ENCODE data around the gene TACC3.
A peak's percentile ranks its signal among the peaks of the same experiment; 100 is the strongest.

Gene TACC3

GRCh38 chr4:1758306-1759121, 37.2 kb downstream of the TACC3 start:
- Histone ChIP-seq H3K4me2 (ENCODE audit: low read depth, low read length) (no peak overlapping the region), H3F3A (ENCODE audit: insufficient read depth, low read length) (no peaks in the 10 kb centered on the region), H3K4me1 (ENCODE audit: low read length) (no peaks in the 10 kb centered on the region), H3K27me3 (replicated peaks; ENCODE audit: insufficient read depth, low read length) (peaks cover 91% of the 10 kb centered on the region), H3K9me3 (replicated peaks; ENCODE audit: insufficient read depth, low read length) (no peaks in the 10 kb centered on the region), H3K36me3 (replicated peaks; ENCODE audit: insufficient read depth, low read length) (no peaks in the 10 kb centered on the region), H3K79me2 (ENCODE audit: low read length) (no peaks in the 10 kb centered on the region), H2AFZ (ENCODE audit: low read length) (no peak overlapping the region), H3K4me3 (ENCODE audit: low read length) (no peak overlapping the region), H4K20me1 (ENCODE audit: insufficient read depth, low read length) (no peaks in the 10 kb centered on the region), H3K27ac (ENCODE audit: low read length) (no peak overlapping the region), H3K9me2 (replicated peaks; ENCODE audit: insufficient read depth, low read length) (no peaks in the 10 kb centered on the region), H3K9ac (ENCODE audit: low read length) (no peak overlapping the region)
- TF ChIP-seq CTCF (IDR thresholded peaks at IDR 0.05; ENCODE audit: low read length) (no peak), EZH2phosphoT487 (IDR thresholded peaks at IDR 0.05; ENCODE audit: low read length) (no peak), EZH2 (optimal IDR thresholded peaks at IDR 0.05; ENCODE audit: low read depth, low read length) (no peak)
- DNase-seq: no peak

DNA sequence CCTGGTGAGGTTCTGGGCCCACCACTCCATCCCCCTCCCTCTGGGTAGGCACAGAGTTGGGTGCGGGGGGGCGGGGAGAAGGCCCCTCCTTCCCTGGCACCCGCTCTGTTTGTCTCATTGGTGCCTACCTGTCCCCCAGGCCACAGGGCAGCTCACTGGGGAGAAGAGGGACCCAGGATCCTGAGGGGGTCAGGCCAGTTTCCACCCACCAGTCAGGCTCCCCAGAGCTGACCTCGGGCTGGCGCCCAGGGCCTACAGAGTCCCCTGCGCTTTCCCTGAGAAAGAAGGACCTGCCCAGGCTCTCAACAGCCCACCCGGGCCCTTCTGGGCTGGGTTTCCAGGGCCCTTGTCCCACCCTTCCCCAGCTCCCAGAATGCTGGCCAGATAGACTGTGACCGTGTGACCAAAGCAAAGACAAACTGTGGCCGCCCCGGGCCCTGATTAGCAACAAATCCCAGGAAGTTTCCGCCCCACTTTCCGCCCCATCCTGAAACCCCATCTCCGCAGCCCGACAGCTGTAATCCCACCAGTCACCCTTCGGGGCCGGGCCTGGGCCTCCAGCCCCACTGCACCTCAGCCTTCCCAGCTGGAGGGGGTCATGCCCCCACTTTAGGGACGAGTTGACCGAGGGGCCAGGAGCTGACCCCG, 38.0 kb downstream of the TACC3 start:
- Histone ChIP-seq H4K20me1 (ENCODE audit: insufficient read depth, low read length) (no peaks in the 10 kb centered on the region), H3K27ac (ENCODE audit: low read length) (no peak overlapping the region), H3K9ac (ENCODE audit: low read length) (no peak overlapping the region), H2AFZ (ENCODE audit: low read length) (no peak overlapping the region), H3F3A (ENCODE audit: insufficient read depth, low read length) (no peaks in the 10 kb centered on the region), H3K9me2 (replicated peaks; ENCODE audit: insufficient read depth, low read length) (no peaks in the 10 kb centered on the region), H3K27me3 (replicated peaks; ENCODE audit: insufficient read depth, low read length) (peaks cover 88% of the 10 kb centered on the region), H3K36me3 (replicated peaks; ENCODE audit: insufficient read depth, low read length) (no peaks in the 10 kb centered on the region), H3K4me2 (ENCODE audit: low read depth, low read length) (no peak overlapping the region), H3K79me2 (ENCODE audit: low read length) (no peaks in the 10 kb centered on the region), H3K9me3 (replicated peaks; ENCODE audit: insufficient read depth, low read length) (no peaks in the 10 kb centered on the region), H3K4me1 (ENCODE audit: low read length) (no peaks in the 10 kb centered on the region), H3K4me3 (ENCODE audit: low read length) (no peak overlapping the region)
- no peak for TF ChIP-seq CTCF (IDR thresholded peaks at IDR 0.05; ENCODE audit: low read length)
- TF ChIP-seq EZH2 (optimal IDR thresholded peaks at IDR 0.05; ENCODE audit: low read depth, low read length): no peak
- TF ChIP-seq EZH2phosphoT487 (IDR thresholded peaks at IDR 0.05; ENCODE audit: low read length): no peak
- no peak for DNase-seq

- no peak overlapping the region for H3K4me3 ChIP-seq (ENCODE audit: low read length)
- no peaks in the 10 kb centered on the region for H3K79me2 ChIP-seq (ENCODE audit: low read length)
- TF ChIP-seq CTCF (IDR thresholded peaks at IDR 0.05; ENCODE audit: low read length) (0 out of 2 replicates have a peak, but pooled peaks have one; percentile 4), EZH2 (optimal IDR thresholded peaks at IDR 0.05; ENCODE audit: low read depth, low read length) (no peak)
- no peak for DNase-seq
- H3K9me2 ChIP-seq (replicated peaks; ENCODE audit: insufficient read depth, low read length): no peaks in the 10 kb centered on the region
- no peaks in the 10 kb centered on the region for H3K36me3 ChIP-seq (replicated peaks; ENCODE audit: insufficient read depth, low read length)
- no peaks in the 10 kb centered on the region for H4K20me1 ChIP-seq (ENCODE audit: insufficient read depth, low read length)
- no peak overlapping the region for H2AFZ ChIP-seq (ENCODE audit: low read length)
- no peak overlapping the region for H3K9ac ChIP-seq (ENCODE audit: low read length)
- no peaks in the 10 kb centered on the region for H3F3A ChIP-seq (ENCODE audit: insufficient read depth, low read length)
- no peaks in the 10 kb centered on the region for H3K9me3 ChIP-seq (replicated peaks; ENCODE audit: insufficient read depth, low read length)
- peaks cover 88% of the 10 kb centered on the region for H3K27me3 ChIP-seq (replicated peaks; ENCODE audit: insufficient read depth, low read length)
- no peak overlapping the region for H3K27ac ChIP-seq (ENCODE audit: low read length)
- no peak overlapping the region for H3K4me2 ChIP-seq (ENCODE audit: low read depth, low read length)
- no peaks in the 10 kb centered on the region for H3K4me1 ChIP-seq (ENCODE audit: low read length)
Observed at GRCh38 chr4:1759818-1760223, 38.5 kb downstream of the TACC3 start.
